Naive thymus-derived CD4-positive, alpha-beta T cell (primary cell): Measurements from ENCODE around the gene ZNF559. TPM values are rescaled to one million over a fixed set of nuclear protein-coding genes. Genes with fewer than 3 reads are reported as not detected.
A peak's percentile ranks its signal among the peaks of the same experiment; 100 is the strongest.

Source experiments
- ATAC-seq: fragments of 150-1000 bp; cut with Tn5 transposase; 2 replicates; pipeline ENCODE4 v1.10.0; 2021; ENCODE audit warnings: mild to moderate bottlenecking, moderate library complexity
- CTCF ChIA-PET: fragments of 350-600 bp; sonication (Branson Sonifier 250); formaldehyde crosslinking; loops from one replicate; lab custom pipeline; 2021; ENCODE audit warnings: antibody characterized with exemption; lab: Charles Lee
- POLR2A ChIA-PET: fragments of 350-600 bp; sonication (Branson Sonifier 250); formaldehyde crosslinking; loops from one replicate; lab custom pipeline; 2021; ENCODE audit warnings: antibody characterized with exemption, inconsistent platforms; lab: Charles Lee
- DNase-seq, 9 donors: peaks; one replicate each; pipeline versions ENCODE4 v3.0.0 to v3.0.0-alpha.2; 2020 to 2022; ENCODE audit warnings: mixed read lengths in 1 of 9
- H3K27ac ChIP-seq: one replicate; pipeline ENCODE4 v1.7.0; 2013; ENCODE audit warnings: mild to moderate bottlenecking, low read depth, low read length, moderate library complexity
- H3K27me3 ChIP-seq, 2 donors: one replicate each; pipeline ENCODE4 v1.7.0; 2013; ENCODE audit warnings: low read length in 2 of 2, mild to moderate bottlenecking in 2 of 2, moderate library complexity in 2 of 2; ENCODE audit not compliant: control insufficient read depth in 2 of 2, insufficient read depth in 2 of 2
- H3K36me3 ChIP-seq, 3 experiments: 1 replicate in 2 of 3; 2 replicates in 1 of 3; pipeline ENCODE4 v1.7.0; 2013; ENCODE audit warnings: low read length in 3 of 3, mild to moderate bottlenecking in 3 of 3, moderate library complexity in 1 of 3; ENCODE audit not compliant: insufficient read depth in 3 of 3, control insufficient read depth in 2 of 3
- H3K4me1 ChIP-seq, 2 donors: one replicate each; pipeline ENCODE4 v1.7.0; 2013; ENCODE audit warnings: low read length in 2 of 2, mild to moderate bottlenecking in 2 of 2, moderate library complexity in 1 of 2; ENCODE audit not compliant: control insufficient read depth in 2 of 2, insufficient read depth in 2 of 2
- H3K4me3 ChIP-seq: 2 replicates; pipeline ENCODE4 v1.7.0; 2013; ENCODE audit warnings: mild to moderate bottlenecking, low read length
- H3K9me3 ChIP-seq, 3 experiments: 1 replicate in 2 of 3; 2 replicates in 1 of 3; pipeline ENCODE4 v1.7.0; 2013; ENCODE audit warnings: low read length in 3 of 3; ENCODE audit not compliant: control insufficient read depth in 2 of 3
- H3K27ac Mint-ChIP-seq, 9 donors: one replicate each; pipeline ENCODE4 v1.8.0; 2020 to 2022; ENCODE audit warnings: mixed read lengths in 9 of 9, mild to moderate bottlenecking in 8 of 9, moderate library complexity in 5 of 9, inconsistent platforms in 2 of 9
- H3K27me3 Mint-ChIP-seq, 5 donors: one replicate each; pipeline ENCODE4 v1.8.0; 2021 to 2022; ENCODE audit warnings: mixed read lengths in 5 of 5, mild to moderate bottlenecking in 1 of 5
- H3K36me3 Mint-ChIP-seq, 5 donors: one replicate each; pipeline ENCODE4 v1.8.0; 2020 to 2022; ENCODE audit warnings: mixed read lengths in 5 of 5, mild to moderate bottlenecking in 3 of 5, inconsistent platforms in 1 of 5
- H3K4me1 Mint-ChIP-seq, 7 donors: one replicate each; pipeline ENCODE4 v1.8.0; 2020 to 2022; ENCODE audit warnings: mixed read lengths in 7 of 7, mild to moderate bottlenecking in 3 of 7, inconsistent platforms in 1 of 7
- H3K4me3 Mint-ChIP-seq, 10 donors: one replicate each; pipeline ENCODE4 v1.8.0; 2020 to 2022; ENCODE audit warnings: mild to moderate bottlenecking in 10 of 10, mixed read lengths in 10 of 10, moderate library complexity in 6 of 10, inconsistent platforms in 2 of 10
- H3K9me3 Mint-ChIP-seq, 11 donors: one replicate each; pipeline ENCODE4 v1.8.0; 2020 to 2022; ENCODE audit warnings: mixed read lengths in 11 of 11, mild to moderate bottlenecking in 4 of 11, inconsistent platforms in 1 of 11, moderate library complexity in 1 of 11
- intact Hi-C, 2 donors: fragments of 100-400 bp; cut with micrococcal nuclease; formaldehyde crosslinking; loops; one replicate each; pipeline ENCODE4 v1.15.1; 2023
- polyA plus RNA-seq, 2 donors: library from polyadenylated mRNA; unstranded; fragments of 300-500 nt; fragmentation: Illumina TruSeq; gene quantifications; one replicate each; pipeline ENCODE4 v1.2.3, GENCODE V29; 2021
- total RNA-seq, 6 experiments: library from RNA in 5 of 6; stranded (reverse) in 5 of 6; gene quantifications; 1 replicate in 5 of 6; 2 replicates in 1 of 6; pipeline ENCODE4 v1.2.3 and lab custom pipeline; 2021 to 2026

The ZNF559 gene
- total and polyA plus RNA-seq, 7 experiments from 2014 or later: 9.1 to 58.2 (median 51.1) TPM

DNA sequence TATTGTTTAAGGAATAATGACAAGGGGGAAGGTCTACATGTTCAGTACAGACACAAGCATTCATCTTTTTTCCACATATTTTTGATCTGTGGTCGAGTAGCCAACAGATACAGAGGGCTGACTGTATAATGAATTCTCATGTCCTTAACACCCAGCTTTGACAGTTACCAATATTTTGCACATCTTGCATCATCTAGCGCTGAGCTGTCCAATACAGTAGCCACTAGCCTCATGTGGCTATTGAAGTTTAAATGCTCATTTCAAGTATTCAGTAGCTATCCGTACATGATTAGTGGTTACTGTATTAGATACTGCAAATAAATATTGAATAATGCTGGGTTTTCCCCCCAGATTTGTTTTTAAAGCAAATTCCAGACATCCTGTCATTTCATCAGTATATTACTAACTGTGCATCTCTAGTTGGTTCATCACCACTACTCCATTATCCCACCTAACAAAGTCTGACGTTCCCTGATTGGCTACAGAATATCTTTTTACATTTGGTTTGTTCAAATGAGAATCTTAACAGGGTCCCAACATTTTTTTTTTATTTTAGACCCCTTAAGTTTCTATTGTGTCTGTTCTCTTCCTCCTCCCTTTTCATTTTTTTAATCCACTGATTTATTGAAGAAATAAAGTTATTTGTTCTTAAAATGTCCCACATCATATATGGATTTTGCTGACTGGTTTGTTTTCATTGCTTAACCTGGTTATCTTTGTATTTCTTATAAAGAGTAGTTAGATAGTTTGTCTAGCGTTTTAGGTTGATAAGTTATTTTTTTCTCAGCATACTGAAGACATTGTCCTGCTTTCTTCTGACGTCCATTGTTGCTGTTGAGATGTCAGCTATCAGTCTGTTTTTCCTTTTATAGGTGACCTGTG lies 47.0 kb downstream of the ZNF559 start:
- peaks cover 0 to 55% (median 6%) of the 10 kb centered on the region in 3 experiments for H3K9me3 ChIP-seq
- Mint-ChIP-seq H3K36me3 (peaks cover 0 to 81% (median 62%) of the 10 kb centered on the region in 5 donors), H3K9me3 (peaks cover 9 to 97% (median 57%) of the 10 kb centered on the region in 11 donors), H3K4me1 (no peaks in the 10 kb centered on the region), H3K27ac (no peak overlapping the region), H3K4me3 (no peak overlapping the region), H3K27me3 (no peaks in the 10 kb centered on the region)
- H3K27ac ChIP-seq: no peak overlapping the region
- no peaks in the 10 kb centered on the region for H3K4me1 ChIP-seq
- DNase-seq (no peak), ATAC-seq (no peak)
- no peak overlapping the region for H3K4me3 ChIP-seq
- intact Hi-C loops: no loop called here
- POLR2A ChIA-PET: no interaction called here
- no peaks in the 10 kb centered on the region for H3K27me3 ChIP-seq
- CTCF ChIA-PET: no interaction called here
- no peaks in the 10 kb centered on the region for H3K36me3 ChIP-seq

DNA sequence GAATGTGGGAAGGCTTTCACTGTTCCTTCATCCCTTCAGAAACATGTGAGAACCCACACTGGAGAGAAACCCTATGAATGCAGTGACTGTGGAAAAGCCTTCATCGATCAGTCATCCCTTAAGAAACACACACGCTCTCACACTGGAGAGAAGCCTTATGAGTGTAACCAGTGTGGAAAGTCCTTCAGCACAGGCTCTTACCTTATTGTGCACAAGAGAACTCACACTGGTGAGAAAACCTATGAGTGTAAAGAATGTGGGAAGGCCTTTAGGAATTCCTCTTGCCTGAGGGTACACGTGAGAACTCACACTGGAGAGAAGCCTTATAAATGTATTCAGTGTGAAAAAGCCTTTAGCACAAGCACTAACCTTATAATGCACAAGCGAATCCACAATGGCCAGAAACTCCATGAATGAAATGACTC lies 57.4 kb downstream of the ZNF559 start:
- ATAC-seq: no peak
- H3K27me3 ChIP-seq: no peaks in the 10 kb centered on the region
- Mint-ChIP-seq H3K9me3 (peaks cover 14 to 100% (median 73%) of the 10 kb centered on the region in 11 donors), H3K4me3 (no peak overlapping the region), H3K4me1 (no peaks in the 10 kb centered on the region), H3K36me3 (peaks cover 13 to 90% (median 83%) of the 10 kb centered on the region in 5 donors), H3K27me3 (no peaks in the 10 kb centered on the region), H3K27ac (no peak overlapping the region)
- H3K4me3 ChIP-seq: peak overlapping the region; percentile 18
- ChIA-PET CTCF (no interaction called here), POLR2A (no interaction called here)
- peaks cover 17 to 86% (median 49%) of the 10 kb centered on the region in 3 experiments for H3K9me3 ChIP-seq
- H3K36me3 ChIP-seq: peaks cover 0 to 79% (median 12%) of the 10 kb centered on the region in 3 experiments
- no peaks in the 10 kb centered on the region for H3K4me1 ChIP-seq
- intact Hi-C loops: no loop called here
- no peak for DNase-seq
- no peak overlapping the region for H3K27ac ChIP-seq

Other genes starting within 250 kb of the ZNF559 start
- not detected for gene OR1M1, start 237.1 kb upstream of the ZNF559 start, total RNA-seq
- gene OR1M1, start 237.1 kb upstream of the ZNF559 start, polyA plus RNA-seq: not detected
- not detected for gene OR7G2, start 216.7 kb upstream of the ZNF559 start, total RNA-seq
- not detected for gene OR7G2, start 216.7 kb upstream of the ZNF559 start, polyA plus RNA-seq
- gene OR7G1, start 208.4 kb upstream of the ZNF559 start, total RNA-seq: not detected
- not detected for gene OR7G1, start 208.4 kb upstream of the ZNF559 start, polyA plus RNA-seq
- gene OR7G3, start 197.2 kb upstream of the ZNF559 start, total RNA-seq: not detected
- gene OR7G3, start 197.2 kb upstream of the ZNF559 start, polyA plus RNA-seq: not detected
- 10 to 100 TPM; 39.4 to 75.5 (median 54.5) TPM for gene ZNF317, start 183.8 kb upstream of the ZNF559 start, total RNA-seq
- 10 to 100 TPM; 33.3 to 38.4 TPM for gene ZNF317, start 183.8 kb upstream of the ZNF559 start, polyA plus RNA-seq
- under 1 TPM in 1 of 5 experiments, not detected in 4; 0.82 TPM for gene OR7D2, start 145.2 kb upstream of the ZNF559 start, total RNA-seq
- gene OR7D2, start 145.2 kb upstream of the ZNF559 start, polyA plus RNA-seq: not detected
- gene OR7D4, start 104.6 kb upstream of the ZNF559 start, total RNA-seq: not detected
- not detected for gene OR7D4, start 104.6 kb upstream of the ZNF559 start, polyA plus RNA-seq
- gene OR7E24, start 73.2 kb upstream of the ZNF559 start, total RNA-seq: not detected
- not detected for gene OR7E24, start 73.2 kb upstream of the ZNF559 start, polyA plus RNA-seq
- gene ZNF699, start 14.3 kb upstream of the ZNF559 start, total RNA-seq: 10 to 100 TPM in 4 of 5 experiments, 1 to 10 TPM in 1; 9.1 to 19.1 (median 15.5) TPM
- gene ZNF699, start 14.3 kb upstream of the ZNF559 start, polyA plus RNA-seq: 10 to 100 TPM in 1 of 2 donors, 1 to 10 TPM in 1; 9.8 to 28.5 TPM
- gene ZNF177, start 38.8 kb downstream of the ZNF559 start, total RNA-seq: 1 to 10 TPM in 3 of 5 experiments, under 1 TPM in 2; 0.21 to 4.3 (median 1.1) TPM
- 1 to 10 TPM in 1 of 2 donors, under 1 TPM in 1; 0.73 to 1.2 TPM for gene ZNF177, start 38.8 kb downstream of the ZNF559 start, polyA plus RNA-seq
- gene ZNF266, start 111.4 kb downstream of the ZNF559 start, total RNA-seq: 10 to 100 TPM; 34.0 to 73.9 (median 55.0) TPM
- gene ZNF266, start 111.4 kb downstream of the ZNF559 start, polyA plus RNA-seq: 10 to 100 TPM; 23.1 to 29.5 TPM
- not detected for gene ZNF560, start 174.4 kb downstream of the ZNF559 start, total RNA-seq
- not detected for gene ZNF560, start 174.4 kb downstream of the ZNF559 start, polyA plus RNA-seq
- gene ZNF426, start 214.5 kb downstream of the ZNF559 start, total RNA-seq: 10 to 100 TPM; 11.2 to 22.6 (median 15.8) TPM
- 10 to 100 TPM; 15.0 to 21.5 TPM for gene ZNF426, start 214.5 kb downstream of the ZNF559 start, polyA plus RNA-seq